Measurements from ENCODE around the gene UNC93B1. TPM values are rescaled to one million over a fixed set of nuclear protein-coding genes. Genes with fewer than 3 reads are reported as not detected.

Gene UNC93B1
- total and polyA plus RNA-seq, 2 of the 13 experiments (the other 11 are each of a cell fraction or from before 2014, with no cell fraction given): 8.8 to 18.9 TPM

DNA sequence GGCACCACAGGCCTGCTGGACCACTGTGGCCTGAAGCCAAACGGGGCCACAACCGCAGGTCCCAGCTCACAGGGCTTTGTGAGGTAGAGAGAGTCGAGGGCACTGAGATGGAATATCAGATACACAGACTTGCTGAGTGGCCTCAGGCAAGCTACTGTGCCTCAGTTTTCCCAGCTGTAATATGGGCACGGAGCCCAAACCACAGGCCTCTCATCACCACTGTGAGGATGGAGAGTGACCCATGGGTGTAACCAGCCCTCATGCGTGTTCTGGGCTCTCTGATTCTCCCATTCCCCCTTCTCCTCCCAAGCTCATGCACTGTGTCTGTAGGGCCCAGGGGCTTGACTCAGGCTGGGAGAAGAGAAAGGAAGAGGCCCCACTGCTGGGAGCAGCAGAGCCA is 4.2 kb downstream of the UNC93B1 start:
- CTCF ChIA-PET (ENCODE audit: low intra/inter-chr PET ratio, low total read pairs): no interaction called here
- no peaks in the 10 kb centered on the region for H4K20me1 ChIP-seq (ENCODE audit: insufficient read depth, low read length)
- 96% methylated on average over 4 of the region's 5 CpGs for WGBS (ENCODE audit: low lambda C conversion rate)

DNA sequence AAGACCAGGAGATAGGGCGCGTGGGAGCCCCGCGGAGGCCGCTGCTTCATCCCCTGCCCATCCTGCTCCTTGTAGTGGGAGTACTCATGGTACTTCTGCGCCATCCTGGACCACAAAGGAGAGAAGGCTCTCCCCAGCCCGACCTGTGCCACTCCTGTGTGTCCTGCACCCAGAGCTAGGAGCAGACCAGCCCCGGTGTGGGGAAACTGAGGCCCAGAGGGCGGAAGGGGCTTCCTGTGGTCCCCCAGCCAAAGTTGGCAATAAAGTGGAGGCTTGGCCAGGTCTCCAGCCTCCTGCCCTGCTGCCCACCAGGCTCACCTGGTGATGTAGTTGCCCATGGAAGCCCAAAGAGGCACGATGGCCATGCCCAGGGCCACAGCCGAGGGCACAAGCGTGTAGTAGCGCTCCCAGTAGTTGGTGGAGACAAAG is 4.7 kb downstream of the UNC93B1 start:
- BruUV-seq (replicated peaks): no TSS peak
- ChIA-PET POLR2A (interaction anchor here (1.5 kb wide), 1 partner anchor 11 kb away, joined by 3 read pairs; the partner anchor contains the start of gene ALDH3B1), CTCF (ENCODE audit: low intra/inter-chr PET ratio, low total read pairs) (no interaction called here)
- 100% methylated on average over 13 of the region's 13 CpGs for WGBS (ENCODE audit: low lambda C conversion rate)
- no peaks in the 10 kb centered on the region for H3K79me2 ChIP-seq (ENCODE audit: insufficient read depth, low read length)
- no peak overlapping the region for H2AFZ ChIP-seq (ENCODE audit: low read length)
- H3K27ac ChIP-seq (ENCODE audit: extremely low read length, insufficient read depth, low read length): no peak overlapping the region
- no peaks in the 10 kb centered on the region for H3K36me3 ChIP-seq (replicated peaks in 1 of 2; ENCODE audit: control insufficient read depth in 1 of 2, insufficient read depth in 2 of 2, low read length in 2 of 2)
- no peak overlapping the region for H3K9ac ChIP-seq (ENCODE audit: insufficient read depth, low read depth, low read length)
- H3K4me3 ChIP-seq (replicated peaks in 1 of 3; ENCODE audit: insufficient read depth in 1 of 3, low read depth in 2 of 3, low read length in 3 of 3): no peak overlapping the region
- H3K27me3 ChIP-seq (ENCODE audit: control insufficient read depth in 1 of 2, insufficient read depth in 2 of 2, low read length in 2 of 2): no peaks in the 10 kb centered on the region
- intact Hi-C loops (cut with micrococcal nuclease; ENCODE audit: unreplicated experiment) (no loop called here), in situ Hi-C loops (cut with HindIII; ENCODE audit: extremely low pct_ligation_motif_present, low pct_unique_long_range_greater_than_20kb) (no loop called here)
- DNase-seq (ENCODE audit: low spot score) (no peak), FAIRE-seq (no peak), ATAC-seq (no peak)
- no peaks in the 10 kb centered on the region for H3K9me3 ChIP-seq (ENCODE audit: low read length)
- no peaks in the 10 kb centered on the region for H4K20me1 ChIP-seq (ENCODE audit: insufficient read depth, low read length)
- peaks cover 21% of the 10 kb centered on the region for H3K4me1 ChIP-seq (ENCODE audit: insufficient read depth, low read length)
- TF ChIP-seq ZMYM3 (CRISPR knock-in tag; IDR thresholded peaks at IDR 0.05) (no peak), POLR2A (IDR thresholded peaks at IDR 0.05; ENCODE audit: insufficient read depth in 1 of 2, low read depth in 2 of 2, low read length in 2 of 2) (no peak), ZFP1 (CRISPR knock-in tag; IDR thresholded peaks at IDR 0.05) (no peak), ZC3H13 (CRISPR knock-in tag; IDR thresholded peaks at IDR 0.05) (no peak), MIXL1 (CRISPR knock-in tag; IDR thresholded peaks at IDR 0.05) (no peak)
- H3K4me2 ChIP-seq (ENCODE audit: low read depth, low read length): no peak overlapping the region

More for the DNA sequence above, 4.2 kb downstream of the UNC93B1 start:
- no peak for DNase-seq (ENCODE audit: low spot score)
- H3K27me3 ChIP-seq (ENCODE audit: control insufficient read depth in 1 of 2, insufficient read depth in 2 of 2, low read length in 2 of 2): no peaks in the 10 kb centered on the region
- no peak overlapping the region for H3K9ac ChIP-seq (ENCODE audit: insufficient read depth, low read depth, low read length)
- ATAC-seq: no peak
- POLR2A ChIA-PET: no interaction called here
- no peak overlapping the region for H2AFZ ChIP-seq (ENCODE audit: low read length)
- no peak overlapping the region for H3K27ac ChIP-seq (ENCODE audit: extremely low read length, insufficient read depth, low read length)
- H3K4me1 ChIP-seq (ENCODE audit: insufficient read depth, low read length): peaks cover 25% of the 10 kb centered on the region
- no peaks in the 10 kb centered on the region for H3K79me2 ChIP-seq (ENCODE audit: insufficient read depth, low read length)
- intact Hi-C loops (cut with micrococcal nuclease; ENCODE audit: unreplicated experiment) (no loop called here), in situ Hi-C loops (cut with HindIII; ENCODE audit: extremely low pct_ligation_motif_present, low pct_unique_long_range_greater_than_20kb) (no loop called here)
- no peak overlapping the region for H3K4me2 ChIP-seq (ENCODE audit: low read depth, low read length)
- H3K36me3 ChIP-seq (replicated peaks in 1 of 2; ENCODE audit: control insufficient read depth in 1 of 2, insufficient read depth in 2 of 2, low read length in 2 of 2): no peaks in the 10 kb centered on the region
- no peak for FAIRE-seq
- BruUV-seq (replicated peaks): no TSS peak
- TF ChIP-seq ZNF205 (CRISPR knock-in tag; IDR thresholded peaks at IDR 0.05): no peak
- TF ChIP-seq ZNF629 (CRISPR knock-in tag; conservative IDR thresholded peaks at IDR 0.05): peak; percentile 81
- no peak for TF ChIP-seq ZNF333 (CRISPR knock-in tag; IDR thresholded peaks at IDR 0.05; ENCODE audit: borderline replicate concordance)
- no peak overlapping the region for H3K4me3 ChIP-seq (replicated peaks in 1 of 3; ENCODE audit: insufficient read depth in 1 of 3, low read depth in 2 of 3, low read length in 3 of 3)
- H3K9me3 ChIP-seq (ENCODE audit: low read length): no peaks in the 10 kb centered on the region
